ENCODE results near the gene CLPX. TPM values are rescaled to one million over a fixed set of nuclear protein-coding genes. Genes with fewer than 3 reads are reported as not detected.

CLPX gene
- total and polyA plus RNA-seq, 3 experiments from 2014 or later: 28.9 to 65.6 (median 60.5) TPM

- ChIA-PET CTCF (no interaction called here), POLR2A (interaction anchor here (0.6 kb wide), 1 partner anchor 377 kb away, joined by 3 read pairs; the partner anchor contains the start of gene PIF1)
- no peaks in the 10 kb centered on the region for H3K36me3 ChIP-seq (ENCODE audit: insufficient read depth, low read length)
- Mint-ChIP-seq H3K4me3 (no peak overlapping the region), H3K4me1 (no peaks in the 10 kb centered on the region), H3K36me3 (no peaks in the 10 kb centered on the region), H3K27me3 (peaks cover under 1 to 3% of the 10 kb centered on the region in 2 donors), H3K9me3 (no peaks in the 10 kb centered on the region), H3K27ac (no peak overlapping the region)
- no peaks in the 10 kb centered on the region for H3K4me1 ChIP-seq (ENCODE audit: insufficient read depth, low read length)
- H3K9me3 ChIP-seq (ENCODE audit: low read length): no peaks in the 10 kb centered on the region
- DNase-seq: no peak
- H3K27me3 ChIP-seq (ENCODE audit: insufficient read depth, low read length, poor library complexity, severe bottlenecking): no peaks in the 10 kb centered on the region
- H3K27ac ChIP-seq (ENCODE audit: low read depth, low read length): no peak overlapping the region
- no peak overlapping the region for H3K4me3 ChIP-seq (ENCODE audit: low read length)
Observed at GRCh38 chr15:65201918-65202317, 16.8 kb upstream of the CLPX start.

- no peak for DNase-seq
- Mint-ChIP-seq H3K4me3 (no peak overlapping the region), H3K4me1 (no peaks in the 10 kb centered on the region), H3K36me3 (no peaks in the 10 kb centered on the region), H3K9me3 (no peaks in the 10 kb centered on the region), H3K27ac (no peak overlapping the region), H3K27me3 (no peaks in the 10 kb centered on the region)
- ChIA-PET POLR2A (no interaction called here), CTCF (no interaction called here)
- no peaks in the 10 kb centered on the region for H3K9me3 ChIP-seq (ENCODE audit: low read length)
- no peak overlapping the region for H3K4me3 ChIP-seq (ENCODE audit: low read length)
- no peak overlapping the region for H3K27ac ChIP-seq (ENCODE audit: low read depth, low read length)
- no peaks in the 10 kb centered on the region for H3K4me1 ChIP-seq (ENCODE audit: insufficient read depth, low read length)
- no peaks in the 10 kb centered on the region for H3K36me3 ChIP-seq (ENCODE audit: insufficient read depth, low read length)
- no peaks in the 10 kb centered on the region for H3K27me3 ChIP-seq (ENCODE audit: insufficient read depth, low read length, poor library complexity, severe bottlenecking)
Observed at GRCh38 chr15:65198571-65198970, 13.4 kb upstream of the CLPX start.

GRCh38 chr15:65197337-65197645 is 12.1 kb upstream of the CLPX start:
- ChIA-PET CTCF (no interaction called here), POLR2A (no interaction called here)
- Mint-ChIP-seq H3K4me3 (no peak overlapping the region), H3K4me1 (no peaks in the 10 kb centered on the region), H3K36me3 (no peaks in the 10 kb centered on the region), H3K27me3 (no peaks in the 10 kb centered on the region), H3K27ac (peak overlapping the region in 1 of 8 donors; percentile 54), H3K9me3 (no peaks in the 10 kb centered on the region)
- Histone ChIP-seq H3K9me3 (ENCODE audit: low read length) (no peaks in the 10 kb centered on the region), H3K4me3 (ENCODE audit: low read length) (no peak overlapping the region), H3K27ac (ENCODE audit: low read depth, low read length) (no peak overlapping the region), H3K27me3 (ENCODE audit: insufficient read depth, low read length, poor library complexity, severe bottlenecking) (no peaks in the 10 kb centered on the region), H3K4me1 (ENCODE audit: insufficient read depth, low read length) (no peaks in the 10 kb centered on the region), H3K36me3 (ENCODE audit: insufficient read depth, low read length) (no peaks in the 10 kb centered on the region)
- DNase-seq: no peak

- DNase-seq: no peak
- Histone ChIP-seq H3K4me3 (ENCODE audit: low read length) (no peak overlapping the region), H3K9me3 (ENCODE audit: low read length) (no peaks in the 10 kb centered on the region), H3K36me3 (ENCODE audit: insufficient read depth, low read length) (no peaks in the 10 kb centered on the region), H3K4me1 (ENCODE audit: insufficient read depth, low read length) (no peaks in the 10 kb centered on the region), H3K27ac (ENCODE audit: low read depth, low read length) (no peak overlapping the region), H3K27me3 (ENCODE audit: insufficient read depth, low read length, poor library complexity, severe bottlenecking) (no peaks in the 10 kb centered on the region)
- no peaks in the 10 kb centered on the region for H3K9me3 Mint-ChIP-seq
- ChIA-PET CTCF (no interaction called here), POLR2A (no interaction called here)
- H3K4me1 Mint-ChIP-seq: no peaks in the 10 kb centered on the region
- no peak overlapping the region for H3K27ac Mint-ChIP-seq
- no peaks in the 10 kb centered on the region for H3K27me3 Mint-ChIP-seq
- no peak overlapping the region for H3K4me3 Mint-ChIP-seq
- no peaks in the 10 kb centered on the region for H3K36me3 Mint-ChIP-seq
Observed at GRCh38 chr15:65196637-65197336, 11.6 kb upstream of the CLPX start.

GRCh38 chr15:65195548-65195923 is 10.4 kb upstream of the CLPX start:
- H3K9me3 Mint-ChIP-seq: no peaks in the 10 kb centered on the region
- DNase-seq: no peak
- no peaks in the 10 kb centered on the region for H3K4me1 Mint-ChIP-seq
- POLR2A ChIA-PET: no interaction called here
- Histone ChIP-seq H3K4me3 (ENCODE audit: low read length) (no peak overlapping the region), H3K4me1 (ENCODE audit: insufficient read depth, low read length) (no peaks in the 10 kb centered on the region), H3K36me3 (ENCODE audit: insufficient read depth, low read length) (no peaks in the 10 kb centered on the region), H3K9me3 (ENCODE audit: low read length) (no peaks in the 10 kb centered on the region), H3K27ac (ENCODE audit: low read depth, low read length) (no peak overlapping the region), H3K27me3 (ENCODE audit: insufficient read depth, low read length, poor library complexity, severe bottlenecking) (no peaks in the 10 kb centered on the region)
- H3K27ac Mint-ChIP-seq: no peak overlapping the region
- H3K4me3 Mint-ChIP-seq: no peak overlapping the region
- no peaks in the 10 kb centered on the region for H3K27me3 Mint-ChIP-seq
- no peaks in the 10 kb centered on the region for H3K36me3 Mint-ChIP-seq
- CTCF ChIA-PET: no interaction called here

- H3K4me3 ChIP-seq (ENCODE audit: low read length): no peak overlapping the region
- H3K9me3 Mint-ChIP-seq: no peaks in the 10 kb centered on the region
- H3K4me1 ChIP-seq (ENCODE audit: insufficient read depth, low read length): no peaks in the 10 kb centered on the region
- CTCF ChIA-PET: no interaction called here
- no peak overlapping the region for H3K27ac ChIP-seq (ENCODE audit: low read depth, low read length)
- H3K36me3 ChIP-seq (ENCODE audit: insufficient read depth, low read length): no peaks in the 10 kb centered on the region
- H3K4me3 Mint-ChIP-seq: no peak overlapping the region
- no peak for DNase-seq
- H3K36me3 Mint-ChIP-seq: no peaks in the 10 kb centered on the region
- POLR2A ChIA-PET: no interaction called here
- no peaks in the 10 kb centered on the region for H3K27me3 Mint-ChIP-seq
- no peaks in the 10 kb centered on the region for H3K9me3 ChIP-seq (ENCODE audit: low read length)
- H3K4me1 Mint-ChIP-seq: no peaks in the 10 kb centered on the region
- no peak overlapping the region for H3K27ac Mint-ChIP-seq
- no peaks in the 10 kb centered on the region for H3K27me3 ChIP-seq (ENCODE audit: insufficient read depth, low read length, poor library complexity, severe bottlenecking)
Observed at GRCh38 chr15:65194826-65195547, 9.8 kb upstream of the CLPX start.

- no peaks in the 10 kb centered on the region for H3K4me1 ChIP-seq (ENCODE audit: insufficient read depth, low read length)
- H3K27me3 ChIP-seq (ENCODE audit: insufficient read depth, low read length, poor library complexity, severe bottlenecking): no peaks in the 10 kb centered on the region
- H3K36me3 Mint-ChIP-seq: no peaks in the 10 kb centered on the region
- no peak for DNase-seq
- no peak overlapping the region for H3K27ac Mint-ChIP-seq
- no peaks in the 10 kb centered on the region for H3K9me3 ChIP-seq (ENCODE audit: low read length)
- H3K36me3 ChIP-seq (ENCODE audit: insufficient read depth, low read length): no peaks in the 10 kb centered on the region
- CTCF ChIA-PET: no interaction called here
- POLR2A ChIA-PET: no interaction called here
- H3K27ac ChIP-seq (ENCODE audit: low read depth, low read length): no peak overlapping the region
- no peak overlapping the region for H3K4me3 ChIP-seq (ENCODE audit: low read length)
- no peaks in the 10 kb centered on the region for H3K9me3 Mint-ChIP-seq
- no peaks in the 10 kb centered on the region for H3K4me1 Mint-ChIP-seq
- no peak overlapping the region for H3K4me3 Mint-ChIP-seq
- H3K27me3 Mint-ChIP-seq: no peaks in the 10 kb centered on the region
Observed at GRCh38 chr15:65192016-65192415, 6.9 kb upstream of the CLPX start.

GRCh38 chr15:65189102-65189740 is 4.1 kb upstream of the CLPX start:
- H3K27me3 ChIP-seq (ENCODE audit: insufficient read depth, low read length, poor library complexity, severe bottlenecking): no peaks in the 10 kb centered on the region
- peaks cover 4% of the 10 kb centered on the region for H3K4me1 ChIP-seq (ENCODE audit: insufficient read depth, low read length)
- Mint-ChIP-seq H3K9me3 (no peaks in the 10 kb centered on the region), H3K27ac (peak overlapping the region in 1 of 8 donors; percentile 31), H3K4me1 (peaks cover 6 to 7% (median 7%) of the 10 kb centered on the region in 3 donors), H3K27me3 (no peaks in the 10 kb centered on the region), H3K4me3 (peak overlapping the region in 1 of 7 donors; percentile 27), H3K36me3 (peaks cover 0 to 8% (median 0%) of the 10 kb centered on the region in 3 donors)
- CTCF ChIA-PET: no interaction called here
- H3K9me3 ChIP-seq (ENCODE audit: low read length): no peaks in the 10 kb centered on the region
- H3K27ac ChIP-seq (ENCODE audit: low read depth, low read length): no peak overlapping the region
- no peaks in the 10 kb centered on the region for H3K36me3 ChIP-seq (ENCODE audit: insufficient read depth, low read length)
- no peak overlapping the region for H3K4me3 ChIP-seq (ENCODE audit: low read length)
- DNase-seq: peak in 1 of 5 donors; percentile 16
- POLR2A ChIA-PET: no interaction called here
